Stimulated activated CD8-positive, alpha-beta memory T cell treated with anti-CD3 and anti-CD28 coated beads, Interleukin-15, amount 100 ng/mL, for 48 hours (primary cell): ENCODE data around the gene ABCB1.
A peak's percentile ranks its signal among the peaks of the same experiment; 100 is the strongest.
"Not testable (repeated sequence)": the region's sequence is repeated elsewhere in the genome, so short reads cannot be mapped to it uniquely, and the experiment has no call there.

Experiments
- DNase-seq, 2 donors: peaks; one replicate each; pipeline ENCODE4 v3.0.0-alpha.2; 2020; ENCODE audit warnings: low read depth in 2 of 2

ABCB1 gene

DNA sequence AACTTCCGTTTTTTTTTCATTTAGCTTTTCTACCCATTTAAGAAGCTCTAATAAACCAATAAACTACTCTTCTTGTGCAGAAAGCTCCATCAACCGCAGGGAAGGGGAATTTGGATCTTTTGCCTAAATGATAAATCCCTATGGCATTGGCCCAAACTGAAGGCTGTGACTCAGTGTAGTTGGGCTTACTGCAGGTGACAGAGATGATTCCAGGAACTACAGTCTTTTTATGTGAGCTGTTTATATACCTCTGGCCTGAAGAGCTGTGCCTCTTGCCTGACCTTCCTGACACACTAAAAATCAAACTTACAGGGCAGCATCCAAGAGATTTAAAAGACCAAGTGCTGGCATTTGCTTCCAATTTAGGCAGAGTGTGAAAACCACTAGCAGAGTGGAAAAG, 25.2 kb downstream of the ABCB1 start:
- no peak for DNase-seq

DNA sequence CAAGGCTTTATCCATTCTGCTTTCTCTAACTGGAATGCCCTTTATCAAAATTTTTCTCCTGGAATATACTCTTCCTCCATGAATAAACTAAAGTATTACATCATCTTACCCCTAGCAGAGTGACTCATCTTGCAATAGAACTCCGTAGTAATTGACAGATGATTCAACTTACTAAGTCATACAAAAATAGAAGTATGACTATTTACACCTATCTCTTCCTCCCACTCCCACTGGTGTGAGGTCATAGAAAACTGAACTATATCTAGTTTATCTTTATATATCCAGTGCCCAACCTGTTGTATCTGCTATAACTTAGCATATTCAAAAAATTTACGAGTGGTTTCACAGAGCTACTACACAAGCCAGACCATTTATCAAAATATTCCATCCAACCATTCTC, 26.1 kb downstream of the ABCB1 start:
- DNase-seq, result no peak

DNA sequence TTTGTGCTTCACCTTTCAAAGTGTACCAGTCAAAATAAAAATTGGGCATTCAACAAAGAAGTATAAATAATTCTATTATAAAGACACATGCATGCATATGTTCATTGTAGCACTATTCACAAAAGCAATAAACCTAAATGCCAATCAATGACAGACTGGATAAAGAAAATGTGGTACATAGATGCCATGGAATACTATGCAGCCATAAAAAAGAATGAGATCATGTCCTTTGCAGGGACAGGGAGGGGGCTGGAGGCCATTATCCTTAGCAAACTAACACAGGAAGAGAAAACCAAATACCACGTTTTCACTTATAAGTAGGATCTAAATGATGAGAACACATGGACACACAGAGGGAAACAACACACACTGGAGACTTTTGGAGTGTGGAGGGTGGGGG, 28.2 kb downstream of the ABCB1 start:
- not testable (repeated sequence) for DNase-seq

DNA sequence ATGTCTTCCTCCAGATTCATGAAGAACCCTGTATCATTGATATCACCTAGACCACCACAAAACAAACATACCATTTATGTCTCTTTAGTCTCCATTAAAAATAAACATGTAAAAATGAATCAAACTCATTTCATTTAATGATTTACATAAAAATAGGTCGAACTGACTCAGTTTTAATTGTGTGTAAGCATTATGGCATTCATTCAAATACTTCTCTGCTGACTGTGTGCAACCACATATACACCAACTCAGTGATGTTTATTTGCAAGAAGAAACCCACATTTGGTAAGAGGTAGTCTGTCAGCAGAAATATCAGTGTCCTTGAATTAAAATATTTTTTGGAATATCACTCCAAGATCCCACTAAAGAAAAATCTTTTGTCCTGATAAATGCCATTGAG, 30.5 kb downstream of the ABCB1 start:
- no peak for DNase-seq

DNA sequence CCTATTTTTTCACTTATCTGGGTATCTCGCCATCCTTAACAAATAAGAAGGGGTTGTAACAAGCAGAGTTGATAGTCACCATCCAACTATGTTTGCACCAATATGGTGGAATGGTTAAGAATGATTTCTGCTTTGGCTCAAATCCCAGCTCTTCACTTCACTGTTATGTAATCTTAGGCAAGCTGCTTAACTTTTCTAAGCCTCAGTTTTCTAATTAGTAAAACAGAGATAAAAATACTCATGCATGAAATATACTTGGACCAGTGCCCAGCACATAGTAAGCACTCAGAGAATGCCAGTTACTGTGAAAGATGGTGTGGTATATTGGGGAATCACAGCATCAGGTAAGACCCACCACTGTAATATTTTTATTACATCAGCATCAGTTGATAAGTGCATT, 33.6 kb downstream of the ABCB1 start:
- DNase-seq, result no peak

DNA sequence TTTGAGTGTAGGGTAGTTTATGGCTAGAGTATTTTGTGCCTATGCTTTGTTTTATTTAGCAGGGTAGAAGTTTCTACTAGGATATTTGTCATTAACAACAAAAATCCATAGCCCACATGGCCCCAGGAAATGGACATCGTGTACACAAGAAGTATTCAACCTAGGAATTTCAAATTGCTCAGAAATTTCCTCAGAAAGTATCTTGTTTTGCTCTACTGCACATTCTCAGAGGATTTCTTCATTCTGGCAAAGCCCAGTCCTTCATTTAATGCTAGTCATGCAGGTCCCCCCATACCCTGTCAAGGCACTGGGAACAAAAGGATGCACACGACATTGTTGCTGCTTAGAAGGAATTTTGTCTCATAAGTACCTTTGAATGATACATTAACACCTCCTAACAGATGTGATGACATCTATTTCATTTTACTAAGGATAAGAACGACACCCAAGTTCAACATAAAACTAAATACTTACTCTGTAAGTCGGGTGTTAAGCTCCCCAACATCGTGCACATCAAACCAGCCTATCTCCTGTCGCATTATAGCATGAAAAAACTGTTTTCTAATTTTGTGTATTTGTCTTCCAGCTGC, 34.3 kb downstream of the ABCB1 start:
- no peak for DNase-seq

DNA sequence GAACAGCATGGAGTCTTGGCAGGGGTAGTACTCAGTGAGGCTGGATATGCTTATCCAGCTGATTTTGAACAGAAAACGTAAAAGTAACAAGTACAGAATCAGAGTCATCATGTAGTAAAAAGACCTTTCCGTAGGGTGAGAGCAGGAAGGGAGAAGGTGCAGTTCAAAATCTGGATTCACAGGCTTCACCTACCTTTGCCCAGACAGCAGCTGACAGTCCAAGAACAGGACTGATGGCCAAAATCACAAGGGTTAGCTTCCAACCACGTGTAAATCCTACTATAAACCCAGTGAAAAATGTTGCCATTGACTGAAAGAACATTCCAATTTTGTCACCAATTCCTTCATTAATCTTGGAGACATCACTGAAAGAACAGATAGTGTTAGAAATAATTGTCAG, 34.8 kb downstream of the ABCB1 start:
- no peak for DNase-seq

DNA sequence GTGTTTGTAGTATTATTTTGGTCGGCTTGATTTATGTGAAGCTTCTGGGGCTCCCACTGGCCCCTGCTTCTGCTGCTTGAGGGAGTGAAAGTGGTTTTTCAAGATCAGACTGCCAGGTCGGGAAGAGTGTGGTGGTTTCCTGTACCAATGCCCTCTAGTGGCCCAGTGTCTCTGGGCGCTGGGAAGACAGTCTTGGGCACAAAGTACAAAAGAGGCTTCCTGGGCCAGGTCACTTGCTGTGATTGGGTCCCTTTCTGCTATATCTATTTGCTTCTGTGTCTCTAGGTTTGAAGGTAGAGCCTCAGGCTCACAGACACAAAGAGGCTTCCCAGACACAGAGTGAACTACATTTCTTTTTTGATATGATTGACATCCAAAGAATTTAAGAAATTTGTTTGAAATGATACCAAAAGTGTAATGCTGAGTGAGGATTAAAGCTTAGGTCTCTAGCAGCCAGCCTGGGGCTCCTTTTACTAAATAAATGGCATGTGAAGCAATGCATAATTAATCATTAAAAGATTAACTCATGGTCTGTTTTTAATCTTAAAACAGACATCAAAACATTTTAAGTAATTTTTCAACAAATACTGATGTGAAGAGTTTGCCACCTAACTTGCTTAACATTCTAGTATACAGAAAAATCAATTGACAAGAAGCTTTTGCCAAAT, 36.3 kb downstream of the ABCB1 start:
- DNase-seq, result peak in 1 of 2 donors; percentile 5

DNA sequence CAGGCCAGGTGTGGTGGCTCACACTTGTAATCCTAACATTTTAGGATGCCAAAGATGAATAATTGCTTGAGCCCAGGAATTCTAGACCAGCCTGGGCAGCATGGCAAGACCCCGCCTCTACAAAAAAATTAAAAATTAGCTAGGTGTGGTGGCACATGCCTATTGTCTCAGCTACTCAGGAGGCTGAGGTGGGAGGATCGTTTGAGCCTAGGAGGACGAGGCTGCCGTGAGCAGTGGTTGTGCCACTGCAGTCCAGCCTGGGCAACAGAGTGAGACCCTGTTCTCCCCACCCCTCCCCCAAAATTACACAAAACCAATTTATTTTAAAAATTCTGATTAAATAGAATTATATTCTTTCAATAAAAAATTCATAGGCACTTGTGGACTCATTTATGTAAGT, 39.0 kb downstream of the ABCB1 start:
- DNase-seq, result no peak

DNA sequence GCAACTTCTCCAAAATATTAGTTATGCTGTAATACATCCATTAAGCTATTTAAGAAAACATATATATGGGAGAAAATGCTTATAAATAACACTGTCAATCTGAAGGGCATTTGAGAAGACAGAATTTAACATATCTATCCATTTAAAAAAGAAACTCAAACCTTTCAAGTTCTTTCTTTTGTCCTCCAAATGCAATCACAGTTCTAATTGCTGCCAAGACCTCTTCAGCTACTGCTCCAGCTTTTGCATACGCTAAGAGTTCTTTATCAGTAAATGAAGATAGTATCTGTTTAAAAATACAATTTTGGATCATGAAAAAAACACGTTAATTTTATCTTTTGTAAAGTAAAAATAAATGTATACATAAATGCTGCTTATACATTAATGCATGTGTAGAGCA, 39.6 kb downstream of the ABCB1 start:
- DNase-seq, result no peak

DNA sequence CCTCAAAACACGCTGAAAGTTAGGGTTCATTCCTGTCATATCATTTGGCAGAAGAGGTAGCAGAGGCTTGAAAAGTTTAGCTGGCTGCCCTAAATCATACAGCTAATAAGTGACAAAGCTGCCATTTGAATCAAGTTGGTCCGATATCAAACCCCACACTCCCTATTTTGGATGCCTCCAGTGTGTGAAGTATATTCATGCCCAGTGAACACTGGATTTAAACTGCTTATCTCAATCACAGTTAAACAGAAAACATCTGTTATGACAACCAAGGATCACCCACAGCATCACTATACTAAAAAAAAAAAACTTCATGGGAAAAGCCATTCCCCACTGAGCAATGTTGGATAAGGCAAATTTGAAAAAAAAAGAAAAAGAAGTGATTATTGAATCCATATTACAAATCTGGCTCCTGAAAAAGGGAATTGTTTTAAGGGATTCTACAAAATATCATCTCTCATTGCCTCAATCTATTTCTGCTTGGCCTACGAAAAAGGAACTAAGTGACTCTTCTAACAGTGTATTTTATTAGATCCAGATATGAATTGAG, 48.3 kb downstream of the ABCB1 start:
- no peak for DNase-seq

DNA sequence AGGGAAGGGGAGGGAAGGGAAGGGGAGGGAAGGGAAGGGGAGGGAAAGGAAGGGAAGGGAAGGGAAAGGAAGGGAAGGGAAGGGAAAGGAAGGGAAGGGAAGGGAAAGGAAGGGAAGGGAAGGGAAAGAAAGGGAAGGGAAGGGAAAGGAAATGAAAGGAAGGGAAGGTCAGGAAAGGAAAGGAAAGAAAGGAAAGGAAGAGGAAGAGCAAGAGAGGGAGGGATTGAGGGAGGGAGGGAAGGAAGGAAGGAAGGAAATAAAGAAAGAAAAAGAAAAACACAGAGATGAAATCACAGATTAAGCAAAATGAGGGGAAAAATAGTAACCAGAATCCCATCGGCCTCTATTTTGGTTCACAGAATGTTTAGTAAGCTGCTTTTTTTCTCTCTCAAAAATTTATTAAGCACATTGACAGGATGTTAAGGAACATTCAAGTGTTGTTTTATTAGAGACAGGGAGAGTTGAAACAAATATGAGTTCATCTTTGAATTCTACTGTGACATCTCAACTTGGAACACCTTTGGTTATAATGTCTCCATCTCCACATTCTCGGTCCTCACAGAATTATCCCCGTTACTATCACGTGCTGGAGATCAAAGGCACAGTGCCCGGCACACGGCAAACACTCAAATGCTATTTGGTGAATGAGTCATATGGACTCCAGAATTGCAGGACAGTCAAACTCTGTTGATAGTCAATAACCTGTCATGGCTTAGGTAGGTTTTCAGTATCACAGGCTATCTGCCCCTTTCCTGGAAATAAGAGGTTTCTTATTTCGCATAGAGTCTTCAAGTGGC, 52.4 kb downstream of the ABCB1 start:
- no peak for DNase-seq

DNA sequence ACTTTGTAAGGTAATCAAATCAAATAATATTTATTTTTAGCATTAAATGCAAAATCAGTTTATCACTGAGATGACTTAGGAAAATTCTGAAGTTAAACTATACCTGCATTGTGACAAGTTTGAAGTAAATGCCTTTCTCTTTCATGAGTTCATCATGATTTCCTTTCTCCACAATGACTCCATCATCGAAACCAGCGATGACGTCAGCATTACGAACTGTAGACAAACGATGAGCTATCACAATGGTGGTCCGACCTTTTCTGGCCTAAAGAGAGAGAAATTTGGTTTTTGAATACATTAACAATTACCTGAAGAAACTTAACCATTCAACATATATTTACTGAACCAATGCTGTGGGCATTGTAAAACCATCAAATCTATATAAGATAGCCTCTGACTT, 54.9 kb downstream of the ABCB1 start:
- DNase-seq, result no peak

DNA sequence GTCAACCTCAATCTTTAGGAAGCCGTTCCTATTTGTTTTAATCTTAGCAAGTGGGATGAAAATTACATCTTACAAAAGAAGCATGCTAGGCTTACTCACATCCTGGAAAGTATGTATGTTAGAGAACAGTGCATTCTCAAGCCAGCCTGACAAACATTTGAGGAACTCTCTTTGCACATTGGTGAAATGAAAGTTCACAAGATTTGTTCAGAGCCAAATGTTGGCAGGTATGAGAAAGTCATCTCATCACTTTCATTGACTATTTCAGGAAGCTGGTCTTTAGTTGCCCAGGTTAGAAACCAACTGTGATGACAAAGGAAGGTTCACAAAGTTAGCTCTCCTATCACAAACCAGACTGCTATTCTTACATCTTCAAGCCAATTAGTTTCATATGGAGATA, 57.1 kb downstream of the ABCB1 start:
- no peak for DNase-seq

DNA sequence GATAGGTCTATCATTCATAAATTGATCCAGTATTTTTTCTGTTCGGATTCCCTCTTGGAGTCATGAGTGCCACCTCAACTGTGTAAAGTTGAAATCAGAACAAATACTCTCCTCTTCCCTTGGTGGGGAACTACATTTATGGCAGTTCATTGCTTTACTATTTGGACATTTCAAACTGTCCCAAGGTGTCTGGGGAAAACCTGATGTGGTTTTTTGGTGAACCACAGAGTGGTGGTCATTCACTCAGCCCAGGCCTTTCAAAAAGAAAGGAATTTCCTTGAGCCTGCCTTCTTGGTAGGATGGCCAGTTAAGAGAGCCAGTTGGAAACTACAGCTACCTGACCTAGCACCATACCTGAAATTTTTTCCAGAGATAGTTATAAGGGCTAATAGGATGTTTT, 59.0 kb downstream of the ABCB1 start:
- no peak for DNase-seq

DNA sequence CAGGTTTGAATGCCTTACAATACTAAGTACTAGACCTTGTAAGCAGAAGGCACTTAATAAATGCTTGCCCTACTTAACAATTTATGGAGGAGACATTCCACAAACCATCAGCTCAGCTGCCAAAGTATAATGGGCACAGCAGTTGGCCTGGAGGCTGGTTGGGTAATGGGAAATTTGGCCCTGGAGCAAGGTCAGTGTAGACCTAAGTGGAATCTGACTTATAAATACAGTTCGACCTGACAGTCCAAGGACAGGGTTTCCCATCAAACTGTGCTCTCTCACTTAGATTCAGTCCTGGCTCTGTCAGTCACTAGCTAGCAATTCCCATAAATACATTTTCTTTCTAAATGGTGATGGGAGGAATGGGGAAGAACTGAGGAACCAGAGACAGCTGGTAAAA, 62.6 kb downstream of the ABCB1 start:
- DNase-seq, result no peak

DNA sequence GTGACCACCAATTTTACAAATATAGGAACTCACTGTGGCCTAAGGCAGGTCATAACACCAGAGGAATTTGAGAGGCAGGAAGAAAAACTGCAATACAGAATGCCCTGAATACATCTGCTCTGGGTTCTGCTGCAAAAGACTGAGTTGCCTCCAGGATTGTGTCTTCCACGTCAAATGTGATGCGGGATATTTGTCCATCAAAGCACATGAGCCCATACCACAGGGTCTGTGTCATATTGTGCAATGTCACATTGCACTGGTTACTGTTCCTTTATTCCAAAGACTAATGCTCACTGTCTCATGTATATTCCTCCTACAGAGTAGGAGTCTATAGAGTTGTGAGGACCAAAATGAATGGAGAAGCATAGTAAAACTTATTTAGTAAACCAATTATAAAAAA, 66.6 kb downstream of the ABCB1 start:
- no peak for DNase-seq

DNA sequence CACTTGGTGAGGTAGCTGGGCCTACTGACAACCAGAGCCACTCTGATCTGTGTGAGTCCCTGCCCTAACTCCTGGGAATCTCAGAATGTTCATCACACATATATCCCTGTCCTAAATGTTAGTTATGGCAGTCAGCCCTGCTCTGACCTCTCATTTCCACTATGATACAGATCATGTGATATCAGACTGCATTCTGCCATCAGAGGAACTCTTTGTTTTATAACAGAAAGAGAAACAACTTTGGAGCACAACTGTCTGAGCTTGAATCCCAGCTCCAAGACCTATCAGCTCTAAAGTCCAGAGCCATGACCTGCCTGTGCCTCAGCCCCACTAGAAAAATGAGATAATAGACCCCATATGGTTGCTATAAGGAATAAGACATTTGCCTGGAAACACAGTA, 70.6 kb downstream of the ABCB1 start:
- DNase-seq, result no peak

DNA sequence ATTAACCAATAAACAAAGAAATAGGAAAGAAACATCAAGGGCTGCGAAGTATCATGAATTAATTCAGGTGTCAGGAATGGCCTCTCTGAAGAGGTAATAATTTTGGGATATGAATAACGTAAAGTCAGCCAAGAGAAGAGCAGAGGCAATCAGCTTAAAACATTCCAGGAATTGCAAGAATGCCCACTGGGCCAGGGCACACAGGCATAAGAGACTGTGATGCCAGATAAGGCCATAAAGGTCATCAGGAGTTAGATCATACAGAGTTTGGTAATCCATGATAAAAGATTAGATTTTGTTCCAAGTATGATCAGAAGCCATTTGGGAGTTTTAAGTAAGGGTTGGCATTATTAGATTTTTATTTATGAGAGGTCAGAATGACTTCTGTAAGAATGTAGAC, 72.0 kb downstream of the ABCB1 start:
- no peak for DNase-seq

DNA sequence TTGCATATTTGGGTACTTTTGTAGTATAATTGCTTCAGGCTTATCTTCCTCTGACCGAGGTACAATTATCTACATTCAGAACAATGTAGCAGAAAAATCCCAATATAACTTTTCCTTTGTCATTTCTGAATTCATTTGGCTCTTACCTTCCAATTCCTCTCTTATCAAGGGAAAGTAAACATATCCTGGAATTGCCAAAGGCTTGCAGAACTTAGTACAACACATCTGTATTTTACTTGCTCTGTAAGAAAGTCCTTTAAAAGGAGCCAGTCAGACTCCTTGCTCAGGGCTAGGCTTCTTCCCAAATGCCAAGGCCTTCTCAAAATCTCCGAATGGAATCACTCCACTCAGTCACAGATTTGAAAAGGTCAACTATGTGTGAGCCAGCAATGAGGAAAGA, 81.9 kb downstream of the ABCB1 start:
- DNase-seq, result no peak

DNA sequence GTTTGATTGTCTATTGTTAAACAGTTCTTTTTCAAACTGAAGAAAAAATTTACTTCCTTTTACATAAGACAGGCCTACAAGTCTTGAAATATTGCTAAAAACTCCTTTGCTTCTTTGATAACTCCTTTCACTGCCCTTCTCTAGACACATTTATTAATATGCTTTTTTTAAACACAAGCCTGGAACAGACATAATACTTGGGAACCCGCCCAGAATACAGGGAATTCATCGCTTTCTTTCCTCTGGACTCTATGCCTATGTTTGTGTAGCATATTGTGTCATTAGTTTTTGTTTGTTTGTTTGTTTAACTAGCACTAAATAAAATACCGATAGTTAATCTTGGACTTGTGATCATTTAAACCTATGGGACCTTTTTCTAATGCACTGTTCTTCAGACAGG, 82.8 kb downstream of the ABCB1 start:
- no peak for DNase-seq

DNA sequence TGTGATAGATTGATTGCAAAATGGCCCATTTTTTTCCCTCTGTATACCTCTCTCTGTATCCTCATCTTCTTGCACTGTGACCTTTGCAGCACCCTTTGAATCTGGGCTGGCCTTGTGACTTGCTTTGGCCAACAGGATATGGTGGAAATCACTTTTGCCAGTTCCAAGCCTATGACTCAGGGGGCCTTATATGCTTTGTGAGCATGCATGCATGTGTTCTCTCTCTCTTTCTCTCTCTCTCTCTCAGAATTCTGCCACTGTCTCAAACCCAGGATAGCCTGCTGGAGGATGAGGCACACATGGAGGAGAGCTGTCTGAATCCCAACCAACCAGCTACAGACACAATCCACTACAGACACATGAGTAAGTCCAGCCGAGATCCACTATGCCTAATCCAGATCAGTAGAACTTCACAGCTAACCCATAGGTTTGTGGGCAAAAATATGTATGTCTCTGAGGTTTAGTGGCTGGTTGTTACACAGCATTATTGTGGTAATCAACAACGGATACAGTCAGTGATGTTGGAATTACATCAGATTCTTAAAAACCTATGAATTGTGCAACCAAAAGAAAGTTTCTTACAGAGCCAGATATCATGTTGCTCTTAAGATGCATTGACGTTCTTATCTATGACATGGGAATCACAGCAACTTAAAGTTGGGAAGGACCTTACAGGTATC, 83.4 kb downstream of the ABCB1 start:
- no peak for DNase-seq
